Skin epidermis (tissue), 12 donors: ENCODE data around the gene TGFBR3.
A peak's percentile ranks its signal among the peaks of the same experiment; 100 is the strongest.

Experiments used
- H3K27ac ChIP-seq, 21 experiments: fragments of 200-600 bp; sonication (generic) in 11 of 21; one replicate each; pipeline ENCODE4 v1.5.0; 2020; ENCODE audit warnings: mild to moderate bottlenecking in 3 of 21, inconsistent platforms in 2 of 21, moderate library complexity in 2 of 21
- H3K4me3 ChIP-seq, 7 experiments: fragments of 200-600 bp; sonication (generic) in 2 of 7; one replicate each; pipeline ENCODE4 v1.5.0; 2020; ENCODE audit warnings: inconsistent platforms in 2 of 7, mild to moderate bottlenecking in 2 of 7, moderate library complexity in 1 of 7

TGFBR3 gene

DNA sequence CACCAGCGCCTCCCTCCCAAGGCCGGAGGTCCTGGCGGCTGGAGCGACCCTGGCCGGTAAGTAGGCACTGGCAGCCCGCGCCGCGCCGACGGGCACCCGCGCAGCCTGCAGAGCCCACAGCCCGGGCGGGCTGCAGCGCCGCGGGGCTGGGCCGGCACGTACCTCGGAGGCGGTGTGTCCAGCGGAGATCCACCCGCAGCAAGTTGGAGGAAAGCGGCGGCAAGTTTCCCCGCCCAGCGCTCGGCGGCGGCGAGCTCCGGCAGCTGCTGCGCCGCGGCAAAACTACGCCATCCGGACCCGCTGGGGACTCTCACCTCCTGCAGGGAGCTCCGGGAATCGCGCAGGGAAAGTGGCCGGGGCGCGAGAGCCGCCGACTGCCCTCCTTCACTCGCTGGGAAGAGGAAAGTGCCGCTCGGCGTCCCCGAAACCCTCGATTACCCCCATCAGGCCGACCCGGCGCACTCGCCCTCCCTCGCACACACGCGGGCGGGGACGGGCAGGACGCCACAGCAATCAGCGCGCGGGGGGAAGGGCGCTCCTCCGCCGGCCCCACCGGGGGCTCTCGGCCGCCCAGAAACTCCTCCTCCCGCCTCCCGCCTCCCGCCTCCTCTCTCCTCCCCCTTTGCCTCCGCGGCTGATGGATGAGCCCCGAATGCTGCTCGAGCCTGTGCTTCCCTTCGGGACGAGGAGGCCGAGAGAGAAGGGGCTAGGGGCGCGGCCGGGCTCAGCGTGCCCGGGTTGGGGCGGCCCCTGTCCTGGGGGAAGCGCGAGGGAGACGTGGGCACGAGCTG is at the start of gene TGFBR3:
TSS of gene TGFBR3 (minus strand) at position 436 of the 791 bp plus-strand sequence. CDS start 24,620 bp downstream, outside the sequence.
- peak within 1 kb of the TSS; percentile 73 to 95 (median 87) for H3K27ac ChIP-seq
- peak within 1 kb of the TSS; percentile 77 to 97 (median 86) for H3K4me3 ChIP-seq

DNA sequence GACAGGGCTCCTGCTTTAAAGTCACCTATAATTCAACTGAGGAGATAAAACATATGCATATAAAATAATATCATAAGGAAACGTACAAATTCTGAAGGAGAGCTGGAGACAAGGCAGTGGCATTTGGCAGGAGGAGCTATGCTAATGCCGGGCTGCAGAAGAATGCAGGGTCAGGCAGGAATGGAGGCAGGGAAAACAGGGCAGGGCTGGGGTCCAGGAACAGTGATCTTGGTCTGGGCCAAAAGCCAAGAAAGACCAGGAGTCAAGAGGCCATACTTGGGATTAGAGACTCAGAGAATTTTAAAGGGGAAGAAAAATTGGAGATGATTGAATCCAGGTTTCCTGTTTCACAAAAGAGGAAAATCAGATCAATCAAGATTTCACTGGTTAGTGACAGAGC is 43.3 kb upstream of the TGFBR3 start:
- H3K27ac ChIP-seq = no peak overlapping the region

DNA sequence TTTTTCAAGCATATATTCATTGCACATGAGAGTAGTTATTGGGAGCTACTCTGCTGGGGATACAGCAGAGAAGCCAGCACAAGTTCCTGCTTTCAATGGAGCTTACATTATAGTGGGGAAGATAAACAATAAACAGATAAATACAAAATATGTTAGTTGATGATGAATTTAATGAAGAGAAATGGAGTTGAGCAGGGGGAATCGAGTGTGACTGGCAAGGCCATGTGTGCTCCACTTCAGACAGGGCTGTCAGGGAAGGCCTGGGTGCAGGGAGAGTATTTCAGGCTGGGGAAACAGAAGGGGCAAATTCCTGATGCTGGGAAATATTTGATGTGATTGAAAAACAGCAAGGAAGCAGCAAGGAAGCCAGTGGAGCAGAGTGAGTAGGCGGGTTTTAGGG is 42.1 kb upstream of the TGFBR3 start:
- no peak overlapping the region for H3K4me3 ChIP-seq
- H3K27ac ChIP-seq = no peak overlapping the region

More for the DNA sequence above, 43.3 kb upstream of the TGFBR3 start:
- H3K4me3 ChIP-seq = no peak overlapping the region

DNA sequence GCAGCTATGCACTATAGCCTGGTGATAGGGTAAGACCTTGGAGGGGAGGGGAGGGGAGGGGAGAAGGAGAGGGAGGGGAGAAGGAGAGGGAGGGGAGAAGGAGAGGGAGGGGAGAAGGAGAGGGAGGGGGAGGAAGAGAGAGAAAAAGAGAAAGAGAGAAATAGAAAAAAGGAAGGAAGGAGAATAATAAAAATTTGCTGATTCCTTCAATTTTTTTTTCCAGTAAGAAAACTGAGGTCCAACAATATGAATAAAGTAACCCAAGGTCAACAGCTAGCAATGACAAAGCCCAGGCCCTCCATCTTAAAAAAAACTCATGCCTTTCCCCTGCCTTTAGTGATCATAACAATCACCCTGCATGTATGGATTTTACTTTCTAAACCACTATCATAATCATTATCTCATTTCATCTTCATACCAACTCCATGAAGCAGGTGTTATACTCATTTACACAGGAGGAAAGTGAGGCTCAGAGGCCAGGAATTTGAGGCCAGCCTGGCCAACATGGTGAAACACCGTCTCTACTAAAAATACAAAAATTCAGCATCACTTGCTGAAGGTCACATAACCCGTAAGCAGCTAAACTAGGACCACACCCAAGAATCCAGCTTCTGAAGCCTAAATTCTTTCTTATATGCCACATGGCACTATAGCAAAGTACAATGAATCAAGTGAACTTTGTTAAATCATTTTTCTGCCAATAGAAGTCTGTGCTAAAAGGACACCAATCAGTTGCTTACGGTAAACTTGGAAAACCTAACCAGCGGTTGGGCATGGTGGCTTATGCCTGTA is 39.9 kb upstream of the TGFBR3 start:
- H3K27ac ChIP-seq = peak overlapping the region in 1 of 21 experiments; percentile 13
- no peak overlapping the region for H3K4me3 ChIP-seq

DNA sequence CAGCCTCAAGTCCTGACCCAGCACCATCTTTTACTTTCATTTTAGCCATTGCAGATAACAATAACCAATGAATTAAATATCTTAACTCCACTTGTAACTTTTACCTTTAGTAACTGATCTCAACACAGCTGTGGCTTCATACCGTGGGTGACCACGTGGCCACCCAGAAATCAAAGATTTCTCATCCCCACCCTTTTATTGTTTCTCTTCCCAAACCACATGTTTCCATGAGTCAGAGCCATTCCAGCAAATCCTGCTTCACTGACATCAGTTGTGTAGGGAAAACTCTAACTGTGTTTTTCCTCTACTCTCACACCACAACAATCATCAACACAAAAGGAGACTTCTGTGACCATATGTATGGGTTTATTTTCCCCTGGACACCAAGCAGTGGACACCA is 38.2 kb upstream of the TGFBR3 start:
- H3K4me3 ChIP-seq = no peak overlapping the region
- H3K27ac ChIP-seq = peak overlapping the region in 3 of 21 experiments; percentile 17 to 52 (median 19)

DNA sequence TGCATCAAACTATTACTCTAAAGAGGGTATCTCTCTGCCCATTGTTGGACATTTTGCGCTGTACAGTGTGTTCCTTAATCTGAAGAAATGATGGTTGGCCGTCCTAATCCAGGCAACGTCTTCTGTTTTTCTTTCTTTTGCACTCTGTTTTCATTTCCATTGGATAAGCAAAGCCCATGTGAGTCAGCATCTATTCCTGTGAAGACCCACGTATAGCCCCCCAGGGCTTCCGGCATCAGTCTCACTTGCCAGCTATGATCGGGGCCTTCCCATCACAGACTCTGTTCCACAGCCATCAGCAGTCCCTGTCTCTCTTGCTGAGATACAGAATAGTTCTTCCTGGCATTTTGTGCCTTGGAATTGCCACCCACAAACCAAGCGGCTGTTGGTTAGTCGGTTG is 34.0 kb upstream of the TGFBR3 start:
- H3K4me3 ChIP-seq = no peak overlapping the region
- H3K27ac ChIP-seq = no peak overlapping the region

DNA sequence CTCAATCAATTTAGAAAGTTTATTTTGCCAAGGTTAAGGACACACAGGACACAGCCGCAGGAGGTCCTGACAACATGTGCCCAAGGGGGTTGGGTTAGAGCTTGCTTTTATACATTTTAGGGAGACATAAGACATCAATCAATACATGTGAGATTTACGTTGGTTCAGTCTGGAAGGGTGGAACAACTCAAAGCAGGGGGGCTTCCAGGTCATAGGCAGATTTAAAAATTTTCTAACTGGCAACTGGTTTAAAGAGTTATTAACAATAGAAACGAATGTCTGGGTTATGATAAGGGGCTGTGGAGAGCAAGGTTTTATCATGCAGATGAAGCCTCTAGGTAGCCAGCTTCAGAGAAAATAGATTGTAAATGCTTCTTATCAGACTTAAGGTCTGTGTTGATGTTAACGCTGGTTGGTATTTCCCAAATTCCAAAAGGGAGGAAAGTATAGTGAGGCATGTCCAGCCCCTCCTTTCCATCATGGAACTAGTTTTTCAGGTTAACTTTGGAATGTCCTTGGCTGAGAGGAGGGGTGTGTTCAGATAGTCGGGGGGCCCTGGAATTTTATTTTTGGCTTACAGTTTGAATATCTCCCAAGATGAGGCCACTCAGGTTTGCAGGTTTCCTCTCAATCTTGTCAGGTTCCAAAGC is 31.0 kb upstream of the TGFBR3 start:
- H3K4me3 ChIP-seq = no peak overlapping the region

DNA sequence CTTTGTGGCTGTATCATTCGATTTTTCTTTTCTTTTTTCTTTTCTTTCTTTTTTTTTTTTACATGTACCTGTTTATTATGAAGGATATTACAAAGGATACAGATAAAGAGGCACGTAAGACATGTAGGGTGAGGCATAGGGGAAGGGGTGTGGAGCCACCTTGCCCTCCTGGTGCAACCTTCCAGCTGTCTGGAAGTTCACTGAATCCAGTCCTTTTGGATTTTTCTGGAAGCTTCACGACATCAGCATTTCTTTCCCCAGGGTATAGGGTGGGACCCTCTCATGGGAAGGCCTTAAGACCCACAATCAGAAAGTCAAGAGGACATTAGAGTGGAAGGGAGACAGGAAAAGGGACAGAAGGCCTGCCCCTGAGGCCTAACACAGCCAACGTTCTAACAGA is 30.1 kb upstream of the TGFBR3 start:
- H3K4me3 ChIP-seq = no peak overlapping the region
- H3K27ac ChIP-seq = no peak overlapping the region

More for the DNA sequence above, 31.0 kb upstream of the TGFBR3 start:
- no peak overlapping the region for H3K27ac ChIP-seq

DNA sequence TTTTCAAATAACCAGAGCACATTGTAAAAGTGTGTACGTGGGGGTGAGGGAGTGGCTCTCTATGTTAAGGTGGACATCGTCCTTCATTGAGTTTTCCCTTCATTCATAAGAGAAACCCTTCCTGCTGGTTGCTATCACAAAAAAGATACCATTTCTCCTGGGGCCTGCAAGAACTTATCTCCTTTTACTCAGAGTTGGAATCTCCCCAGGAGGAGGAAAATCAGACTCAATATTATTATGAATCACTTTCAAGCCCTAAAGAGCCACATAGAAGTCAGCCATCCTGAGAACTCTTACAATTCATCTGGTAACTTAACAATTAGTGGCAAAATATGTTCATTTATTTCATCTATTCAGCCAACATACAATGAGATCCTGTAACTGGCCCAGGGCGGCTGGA is 27.1 kb upstream of the TGFBR3 start:
- Histone ChIP-seq H3K4me3 (no peak overlapping the region), H3K27ac (no peak overlapping the region)

DNA sequence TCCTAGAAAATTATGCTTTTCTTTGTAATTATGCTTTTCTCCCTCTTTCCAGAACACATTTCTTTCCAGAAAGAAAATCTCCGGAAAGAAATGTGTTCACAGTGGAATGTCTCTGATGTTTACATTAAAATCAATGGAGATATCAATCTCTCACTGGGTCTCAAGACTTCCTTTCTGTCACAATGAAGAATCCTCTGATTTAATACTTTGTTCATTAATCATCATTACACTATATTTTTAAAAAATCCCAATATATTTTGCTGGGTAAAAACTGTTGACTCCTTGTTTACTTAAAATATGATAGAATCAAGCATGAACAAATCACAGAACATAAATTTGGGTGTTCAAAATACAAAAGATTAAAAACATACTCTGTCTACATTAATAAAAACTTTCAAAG is 26.3 kb upstream of the TGFBR3 start:
- no peak overlapping the region for H3K4me3 ChIP-seq

DNA sequence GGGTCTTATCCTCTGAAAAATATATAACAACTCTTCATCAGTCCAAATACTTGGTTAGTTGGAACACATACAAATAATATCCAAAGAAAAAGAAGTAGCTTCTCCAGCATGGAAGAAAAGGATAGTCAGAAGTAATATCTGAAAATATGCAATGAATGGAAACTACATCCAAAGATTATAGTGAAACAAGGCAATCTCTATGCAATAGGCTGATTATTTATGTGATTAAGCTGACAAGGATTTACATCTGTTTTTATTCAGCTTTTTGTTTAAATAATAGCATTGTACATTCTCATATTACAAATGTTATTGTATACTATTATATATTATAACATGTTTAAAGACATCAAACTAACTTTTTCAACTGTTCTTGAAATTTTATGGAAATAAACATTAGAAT is 15.3 kb upstream of the TGFBR3 start:
- H3K4me3 ChIP-seq = no peak overlapping the region
- no peak overlapping the region for H3K27ac ChIP-seq

More for the DNA sequence above, 26.3 kb upstream of the TGFBR3 start:
- no peak overlapping the region for H3K27ac ChIP-seq

DNA sequence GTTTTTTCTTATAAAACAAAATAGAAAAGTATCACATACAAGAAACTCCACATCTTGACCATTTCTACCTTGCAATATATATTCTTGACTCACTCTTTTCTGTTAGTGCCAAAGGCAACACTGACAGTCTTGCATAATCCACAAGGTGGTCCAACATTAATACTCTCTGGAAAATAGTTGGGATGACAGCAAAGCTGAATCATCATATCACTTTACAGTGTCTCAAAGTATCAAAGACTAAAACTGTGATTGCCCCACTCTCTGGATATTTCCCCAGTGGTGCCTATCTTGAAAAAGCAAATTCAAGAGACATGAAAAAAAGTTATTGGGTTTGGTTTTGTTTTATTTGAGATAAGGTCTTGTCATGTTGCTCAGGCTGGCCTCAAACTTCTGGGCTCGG is 14.6 kb upstream of the TGFBR3 start:
- Histone ChIP-seq H3K27ac (no peak overlapping the region), H3K4me3 (no peak overlapping the region)

DNA sequence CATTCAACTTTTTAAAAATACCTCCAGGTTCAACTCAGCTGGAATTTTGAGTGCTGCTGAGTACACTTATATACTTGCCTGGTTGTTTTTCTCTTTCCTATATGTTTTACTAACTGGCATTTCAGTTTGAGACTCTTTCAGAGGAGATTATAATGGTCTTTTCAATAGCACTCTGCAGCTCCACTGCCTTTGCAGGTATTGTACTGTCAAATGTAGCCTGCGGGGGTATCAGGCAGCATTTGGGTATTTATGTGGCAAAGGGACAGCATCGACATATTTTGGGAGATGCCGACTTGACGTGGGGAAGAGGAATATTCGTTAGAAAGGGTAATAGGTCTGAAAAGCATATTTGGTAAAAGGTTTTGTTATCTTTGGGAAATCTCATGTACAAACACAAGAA is 11.1 kb upstream of the TGFBR3 start:
- no peak overlapping the region for H3K4me3 ChIP-seq
- no peak overlapping the region for H3K27ac ChIP-seq

DNA sequence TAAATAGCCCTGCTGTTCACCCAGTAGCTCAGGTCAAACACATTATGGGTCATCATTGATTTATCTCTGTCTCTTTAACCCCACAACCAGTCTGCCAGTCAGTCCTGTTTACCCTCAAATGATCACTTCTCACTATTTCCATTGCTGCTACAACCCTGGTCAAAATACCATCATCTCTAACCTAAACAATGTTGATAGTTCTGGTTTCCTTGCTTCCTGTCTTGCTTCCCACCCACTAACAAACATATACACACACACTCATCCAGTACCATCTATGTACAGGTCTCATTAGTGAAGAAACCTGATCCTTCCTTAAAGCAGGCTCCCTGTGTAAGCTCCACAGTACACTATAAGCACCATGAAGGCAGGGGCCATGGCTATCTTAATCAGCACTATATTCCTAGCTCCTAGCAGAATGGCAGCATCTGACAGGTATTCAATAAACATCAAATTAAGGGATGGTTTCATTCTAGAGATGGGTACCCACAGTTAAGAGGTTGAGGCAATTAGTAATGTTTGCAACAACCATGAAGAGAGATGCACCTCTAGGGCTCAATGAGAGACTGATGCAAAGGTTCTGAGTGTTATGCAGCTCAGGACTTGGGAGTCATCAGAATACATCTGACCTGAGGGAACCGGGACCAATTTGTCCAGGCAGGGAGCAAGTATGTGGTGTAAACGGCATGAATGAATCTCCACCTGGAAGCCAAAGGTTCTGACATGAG is 10.0 kb upstream of the TGFBR3 start:
- no peak overlapping the region for H3K4me3 ChIP-seq
- H3K27ac ChIP-seq = no peak overlapping the region

DNA sequence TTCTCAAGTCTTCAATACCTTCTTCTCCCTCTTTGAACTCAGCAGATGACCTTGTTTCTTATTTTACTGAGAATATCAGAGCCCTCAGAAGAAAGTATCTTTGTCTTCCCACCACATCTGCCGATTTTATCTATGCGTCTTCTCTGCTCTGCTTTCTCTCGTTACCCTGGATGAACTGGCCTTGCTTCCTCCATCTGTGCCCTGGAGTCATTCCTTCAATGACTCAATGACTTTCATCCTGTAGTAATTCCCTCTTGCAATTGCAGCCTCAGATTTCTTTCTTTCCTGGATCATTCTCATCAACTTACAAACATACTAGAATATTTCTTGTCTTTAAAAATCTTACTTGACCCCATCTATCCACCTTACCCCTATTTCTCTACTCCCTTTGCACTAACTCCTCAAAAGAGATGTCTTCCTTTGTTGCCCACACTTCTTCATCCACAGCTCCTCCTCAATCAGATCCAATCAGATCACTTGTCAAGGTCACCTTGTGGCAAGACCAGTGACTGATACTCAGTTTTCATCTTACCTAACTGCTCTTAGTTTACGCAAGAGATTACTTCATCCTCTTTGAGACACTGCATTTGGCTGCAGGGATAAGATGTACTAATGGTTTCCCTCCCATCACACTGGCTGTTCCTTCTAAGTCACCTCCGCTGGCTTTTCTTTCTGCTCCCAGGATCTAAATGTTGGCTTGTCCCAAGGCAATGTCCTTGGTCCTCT is 8.2 kb upstream of the TGFBR3 start:
- Histone ChIP-seq H3K4me3 (no peak overlapping the region), H3K27ac (no peak overlapping the region)

DNA sequence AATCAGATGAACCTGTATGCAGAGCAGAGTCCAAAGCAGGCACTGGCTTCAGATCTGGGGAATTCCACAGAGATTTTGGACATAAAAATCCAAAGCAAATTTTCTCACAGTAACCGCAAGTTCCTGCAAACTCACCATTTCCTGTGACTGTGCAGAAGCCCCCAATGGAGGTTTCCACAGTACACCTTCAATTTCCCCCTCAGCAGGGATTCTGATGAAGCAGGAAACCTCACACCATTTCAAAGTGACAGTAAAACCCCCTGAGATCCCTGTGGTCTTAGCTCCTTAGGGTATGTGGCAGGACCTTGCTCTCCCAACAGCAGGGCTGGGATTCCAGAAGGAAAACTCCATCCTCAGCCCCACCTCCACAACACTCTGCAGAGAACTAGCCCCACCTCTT is 6.0 kb upstream of the TGFBR3 start:
- Histone ChIP-seq H3K27ac (peak overlapping the region in 4 of 21 experiments; percentile 2 to 33 (median 10)), H3K4me3 (no peak overlapping the region)

DNA sequence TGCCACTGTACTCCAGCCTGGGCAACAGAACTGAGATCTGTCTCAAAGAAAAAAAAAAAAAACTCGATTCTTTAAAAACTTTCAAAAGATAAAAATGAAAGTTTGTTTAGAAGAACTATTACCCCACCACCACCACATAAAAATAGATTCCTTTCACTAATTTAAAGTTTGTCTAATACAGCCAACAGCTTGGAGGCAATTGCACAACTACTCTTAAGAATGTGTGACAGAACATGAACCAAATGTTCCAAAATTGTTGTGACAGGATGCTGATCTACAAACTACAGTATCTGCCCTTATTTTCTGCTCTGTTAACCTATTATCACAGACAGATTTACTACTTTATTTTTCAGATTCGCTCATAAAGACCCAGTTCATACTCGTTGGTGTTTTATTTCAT is 5.5 kb upstream of the TGFBR3 start:
- peak overlapping the region in 9 of 21 experiments; percentile 2 to 76 (median 32) for H3K27ac ChIP-seq
- H3K4me3 ChIP-seq = no peak overlapping the region

DNA sequence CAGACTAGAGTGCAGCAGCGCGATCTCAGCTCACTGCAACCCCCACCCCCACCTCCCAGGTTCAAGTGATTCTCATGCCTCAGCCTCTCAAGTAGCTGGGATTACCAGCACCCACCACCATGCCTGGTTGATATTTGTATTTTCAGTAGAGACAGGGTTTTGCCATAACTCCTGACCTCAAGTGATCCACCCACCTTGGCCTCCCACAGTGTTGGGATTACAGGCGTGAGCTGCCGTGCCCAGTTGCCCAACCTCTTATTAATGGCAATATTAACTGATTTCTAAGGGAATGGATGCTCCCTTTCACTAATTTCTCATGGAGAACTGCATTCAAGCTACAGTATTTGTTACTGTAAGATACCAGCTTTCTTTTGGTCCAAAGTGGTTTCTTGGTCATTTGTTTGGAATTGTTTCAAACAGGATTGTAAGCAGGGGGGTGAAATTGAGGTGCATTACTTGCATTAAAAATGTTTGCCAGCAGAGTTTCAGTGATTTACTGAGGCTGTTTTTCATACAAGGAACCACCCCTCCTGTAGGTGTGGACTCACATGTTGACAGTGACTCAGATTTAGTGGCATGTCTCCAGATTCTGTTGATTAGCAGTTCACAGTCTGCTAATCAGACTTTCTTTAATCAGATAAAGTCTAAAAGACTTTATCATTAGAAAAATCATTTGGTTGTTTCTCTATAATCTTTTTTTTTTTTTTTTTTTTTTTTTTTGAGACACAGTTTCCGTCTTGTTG is 3.9 kb upstream of the TGFBR3 start:
- H3K27ac ChIP-seq = peak overlapping the region in 10 of 21 experiments; percentile 0 to 55 (median 28)
- H3K4me3 ChIP-seq = no peak overlapping the region
